WTC11 (cell line): ENCODE measurements around the gene TIPARP. TPM values are rescaled to one million over a fixed set of nuclear protein-coding genes. Genes with fewer than 3 reads are reported as not detected.

Experiments
- ATAC-seq: fragments of 200-7000 bp; cut with Tn5 transposase; 2 replicates; pipeline ENCODE4 v1.10.0; 2021; ENCODE audit warnings: mild to moderate bottlenecking, moderate library complexity
- CTCF ChIA-PET: fragments of 300-600 bp; sonication (Branson Sonifier 250); formaldehyde crosslinking; loops from one replicate; lab custom pipeline; 2021; ENCODE audit warnings: antibody characterized with exemption; lab: Charles Lee
- POLR2A ChIA-PET: fragments of 350-600 bp; sonication (Branson Sonifier 250); formaldehyde crosslinking; loops from one replicate; lab custom pipeline; 2021; ENCODE audit warnings: antibody characterized with exemption; lab: Charles Lee
- DNase-seq: peaks from one replicate; pipeline ENCODE4 v3.0.0; 2021; ENCODE audit warnings: low spot score
- H3K27ac Mint-ChIP-seq: 2 replicates; pipeline ENCODE4 v1.8.0; 2021; ENCODE audit warnings: mixed read lengths
- H3K27me3 Mint-ChIP-seq: 2 replicates; pipeline ENCODE4 v1.8.0; 2021; ENCODE audit warnings: low read depth, mild to moderate bottlenecking, moderate library complexity, mixed read lengths
- H3K36me3 Mint-ChIP-seq: 2 replicates; pipeline ENCODE4 v1.8.0; 2021; ENCODE audit warnings: mixed read lengths
- H3K4me1 Mint-ChIP-seq: 2 replicates; pipeline ENCODE4 v1.8.0; 2022; ENCODE audit warnings: mixed read lengths
- H3K4me3 Mint-ChIP-seq: 2 replicates; pipeline ENCODE4 v1.8.0; 2021; ENCODE audit warnings: mild to moderate bottlenecking, moderate library complexity, mixed read lengths
- H3K9me3 Mint-ChIP-seq: 2 replicates; pipeline ENCODE4 v1.8.0; 2021; ENCODE audit warnings: mixed read lengths
- AFF4 ChIP-seq: sonication (generic); formaldehyde crosslinking; IDR thresholded peaks from 2 replicates; pipeline ENCODE4 v1.8.1; 2023; ENCODE audit warnings: mild to moderate bottlenecking, missing genetic modification reagents, borderline replicate concordance
- ATF1 ChIP-seq: sonication (generic); formaldehyde crosslinking; IDR thresholded peaks from 2 replicates; pipeline ENCODE4 v1.8.1; 2023; ENCODE audit warnings: mild to moderate bottlenecking, moderate library complexity, missing genetic modification reagents
- ATF3 ChIP-seq: sonication (generic); formaldehyde crosslinking; conservative IDR thresholded peaks from 2 replicates; pipeline ENCODE4 v1.8.1; 2022; ENCODE audit warnings: mild to moderate bottlenecking, missing genetic modification reagents
- CREB1 ChIP-seq: sonication (generic); formaldehyde crosslinking; IDR thresholded peaks from 2 replicates; pipeline ENCODE4 v1.8.0; 2023; ENCODE audit warnings: mild to moderate bottlenecking, missing genetic modification reagents
- CTCF ChIP-seq: fragments of 200-600 bp; IDR thresholded peaks from 2 replicates; pipeline ENCODE4 v1.8.0; 2022; ENCODE audit warnings: antibody characterized with exemption
- ESRRA ChIP-seq: sonication (generic); formaldehyde crosslinking; IDR thresholded peaks from 2 replicates; pipeline ENCODE4 v1.8.1; 2022; ENCODE audit warnings: mild to moderate bottlenecking, missing genetic modification reagents, borderline replicate concordance
- ZNF219 ChIP-seq: sonication (generic); formaldehyde crosslinking; IDR thresholded peaks from 2 replicates; pipeline ENCODE4 v1.8.0; 2023; ENCODE audit warnings: missing genetic modification reagents, mild to moderate bottlenecking, borderline replicate concordance
- ZNF263 ChIP-seq: sonication (generic); formaldehyde crosslinking; IDR thresholded peaks from 2 replicates; pipeline ENCODE4 v1.8.1; 2022; ENCODE audit warnings: low read depth, mild to moderate bottlenecking, moderate library complexity, missing genetic modification reagents
- ZNF317 ChIP-seq: sonication (generic); formaldehyde crosslinking; IDR thresholded peaks from 2 replicates; pipeline ENCODE4 v1.8.1; 2023; ENCODE audit warnings: low read depth, mild to moderate bottlenecking, moderate library complexity, missing genetic modification reagents, borderline replicate concordance
- ZNF416 ChIP-seq: fragments of 250-450 bp; sonication (Bioruptor Pico); IDR thresholded peaks from 2 replicates; pipeline ENCODE4 v1.9.0; 2021; ENCODE audit warnings: mild to moderate bottlenecking, inconsistent platforms
- total RNA-seq: library from RNA; stranded (reverse); gene quantifications from 3 replicates; pipeline ENCODE4 v1.2.3, GENCODE V29; 2021
- TF ChIP-seq, protein P1 (sequence below): sonication (generic); formaldehyde crosslinking; IDR thresholded peaks from 2 replicates; pipeline ENCODE4 v1.8.0; 2023; ENCODE audit warnings: missing genetic modification reagents, mild to moderate bottlenecking, borderline replicate concordance

TIPARP gene
- total RNA-seq, 1 experiment from 2014 or later = 5.6 TPM

- H3K36me3 Mint-ChIP-seq = no peaks in the 10 kb centered on the region
- no peak overlapping the region for H3K27ac Mint-ChIP-seq
- ATAC-seq (no peak), DNase-seq (no peak)
- no peaks in the 10 kb centered on the region for H3K27me3 Mint-ChIP-seq
- H3K4me3 Mint-ChIP-seq = no peak overlapping the region
- CTCF ChIA-PET = no interaction called here
- H3K4me1 Mint-ChIP-seq = peaks cover 9% of the 10 kb centered on the region
- POLR2A ChIA-PET = no interaction called here
- no peak for TF ChIP-seq ZNF317
- no peak for TF ChIP-seq ATF1 (CRISPR knock-in tag)
- TF ChIP-seq ESRRA (CRISPR knock-in tag) = no peak
- TF ChIP-seq ZNF219 (CRISPR knock-in tag) = no peak
- no peaks in the 10 kb centered on the region for H3K9me3 Mint-ChIP-seq
These were observed 39.4 kb upstream of the TIPARP start for GRCh38 chr3:156635034-156635433.

DNA sequence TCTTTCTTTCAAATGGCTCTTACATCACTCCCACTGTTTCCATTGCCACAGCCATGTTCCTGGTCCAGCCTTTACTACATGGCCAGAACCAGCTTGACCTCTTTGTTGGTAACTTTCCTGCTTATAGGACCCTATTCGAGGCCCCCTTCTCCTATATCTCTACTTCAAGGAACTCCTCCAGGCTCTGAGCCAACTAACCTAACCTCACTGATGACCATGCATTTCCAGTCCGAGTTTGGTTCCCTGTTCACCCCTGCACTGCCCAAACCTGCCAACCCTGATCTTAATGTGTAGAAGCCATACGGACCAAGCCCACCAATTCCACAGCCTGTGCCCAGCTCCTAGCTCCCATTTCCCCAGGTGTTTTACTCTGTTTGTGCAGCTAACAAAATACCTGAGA, 38.4 kb upstream of the TIPARP start:
- no peak for ATAC-seq
- TF ChIP-seq CREB1 (CRISPR knock-in tag) = no peak
- TF ChIP-seq, all 79 proteins: peak for 0
- H3K4me3 Mint-ChIP-seq = no peak overlapping the region
- POLR2A ChIA-PET = no interaction called here
- H3K4me1 Mint-ChIP-seq = peaks cover 3% of the 10 kb centered on the region
- CTCF ChIA-PET = no interaction called here
- H3K36me3 Mint-ChIP-seq = no peaks in the 10 kb centered on the region
- H3K27me3 Mint-ChIP-seq = no peaks in the 10 kb centered on the region
- H3K9me3 Mint-ChIP-seq = no peaks in the 10 kb centered on the region
- no peak for DNase-seq
- no peak overlapping the region for H3K27ac Mint-ChIP-seq

- H3K36me3 Mint-ChIP-seq = no peaks in the 10 kb centered on the region
- no peak for DNase-seq
- POLR2A ChIA-PET = interaction anchor here (0.6 kb wide), 1 partner anchor 9 kb away, joined by 4 read pairs; no protein-coding TSS in a partner anchor
- H3K27me3 Mint-ChIP-seq = no peaks in the 10 kb centered on the region
- peaks cover 2% of the 10 kb centered on the region for H3K4me1 Mint-ChIP-seq
- no peak overlapping the region for H3K4me3 Mint-ChIP-seq
- no peak for ATAC-seq
- CTCF ChIA-PET = no interaction called here
- TF ChIP-seq ZNF416 (CRISPR knock-in tag) = no peak
- no peak for TF ChIP-seq AFF4 (CRISPR knock-in tag)
- no peak for TF ChIP-seq ZNF263 (CRISPR knock-in tag)
- no peak for TF ChIP-seq ATF3 (CRISPR knock-in tag)
- TF ChIP-seq, protein P1, sequence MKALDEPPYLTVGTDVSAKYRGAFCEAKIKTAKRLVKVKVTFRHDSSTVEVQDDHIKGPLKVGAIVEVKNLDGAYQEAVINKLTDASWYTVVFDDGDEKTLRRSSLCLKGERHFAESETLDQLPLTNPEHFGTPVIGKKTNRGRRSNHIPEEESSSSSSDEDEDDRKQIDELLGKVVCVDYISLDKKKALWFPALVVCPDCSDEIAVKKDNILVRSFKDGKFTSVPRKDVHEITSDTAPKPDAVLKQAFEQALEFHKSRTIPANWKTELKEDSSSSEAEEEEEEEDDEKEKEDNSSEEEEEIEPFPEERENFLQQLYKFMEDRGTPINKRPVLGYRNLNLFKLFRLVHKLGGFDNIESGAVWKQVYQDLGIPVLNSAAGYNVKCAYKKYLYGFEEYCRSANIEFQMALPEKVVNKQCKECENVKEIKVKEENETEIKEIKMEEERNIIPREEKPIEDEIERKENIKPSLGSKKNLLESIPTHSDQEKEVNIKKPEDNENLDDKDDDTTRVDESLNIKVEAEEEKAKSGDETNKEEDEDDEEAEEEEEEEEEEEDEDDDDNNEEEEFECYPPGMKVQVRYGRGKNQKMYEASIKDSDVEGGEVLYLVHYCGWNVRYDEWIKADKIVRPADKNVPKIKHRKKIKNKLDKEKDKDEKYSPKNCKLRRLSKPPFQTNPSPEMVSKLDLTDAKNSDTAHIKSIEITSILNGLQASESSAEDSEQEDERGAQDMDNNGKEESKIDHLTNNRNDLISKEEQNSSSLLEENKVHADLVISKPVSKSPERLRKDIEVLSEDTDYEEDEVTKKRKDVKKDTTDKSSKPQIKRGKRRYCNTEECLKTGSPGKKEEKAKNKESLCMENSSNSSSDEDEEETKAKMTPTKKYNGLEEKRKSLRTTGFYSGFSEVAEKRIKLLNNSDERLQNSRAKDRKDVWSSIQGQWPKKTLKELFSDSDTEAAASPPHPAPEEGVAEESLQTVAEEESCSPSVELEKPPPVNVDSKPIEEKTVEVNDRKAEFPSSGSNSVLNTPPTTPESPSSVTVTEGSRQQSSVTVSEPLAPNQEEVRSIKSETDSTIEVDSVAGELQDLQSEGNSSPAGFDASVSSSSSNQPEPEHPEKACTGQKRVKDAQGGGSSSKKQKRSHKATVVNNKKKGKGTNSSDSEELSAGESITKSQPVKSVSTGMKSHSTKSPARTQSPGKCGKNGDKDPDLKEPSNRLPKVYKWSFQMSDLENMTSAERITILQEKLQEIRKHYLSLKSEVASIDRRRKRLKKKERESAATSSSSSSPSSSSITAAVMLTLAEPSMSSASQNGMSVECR (CRISPR knock-in tag) = no peak
- TF ChIP-seq CTCF = no peak
- H3K27ac Mint-ChIP-seq = no peak overlapping the region
- no peaks in the 10 kb centered on the region for H3K9me3 Mint-ChIP-seq
These were observed 36.8 kb upstream of the TIPARP start for GRCh38 chr3:156637480-156638022.
